Smooth muscle cell of the pulmonary artery (primary cell): ENCODE results near the gene ELAC1. TPM values are rescaled to one million over a fixed set of nuclear protein-coding genes. Genes with fewer than 3 reads are reported as not detected.

Source experiments
- total RNA-seq: library from RNA; depleted of rRNA; stranded (reverse); fragments of >200 nt; gene quantifications from 2 replicates; pipeline ENCODE4 v1.2.3, GENCODE V29; 2014

Gene ELAC1
- 4.2 and 4.8 TPM in 2 replicates for total RNA-seq

GRCh38 chr18:50967714-50968661 is at the start of gene ELAC1:
ELAC1 (plus strand) TSS chr18:50968040; CDS start chr18:50974405, 6,365 bp downstream.

GRCh38 chr18:51029694-51030536 is 62.1 kb downstream of the ELAC1 start, which contains the start of gene SMAD4:
SMAD4 (plus strand) TSS chr18:51030213; CDS start chr18:51047047, 16,834 bp downstream.

Other genes with a start within 250 kb of the ELAC1 start
- gene MRO, start 148.0 kb upstream of the ELAC1 start, total RNA-seq, result 0.07 and 0.20 TPM in 2 replicates
- gene ME2, start 88.9 kb upstream of the ELAC1 start, total RNA-seq, result 35.6 and 50.7 TPM in 2 replicates
- gene SMAD4, start 62.2 kb downstream of the ELAC1 start, total RNA-seq, result 124 and 125 TPM in 2 replicates
- 38.1 and 43.4 TPM in 2 replicates for gene MEX3C, start 229.6 kb downstream of the ELAC1 start, total RNA-seq